EL (cell line): ENCODE data around the gene AMER2.
"Not testable (repeated sequence)": the region's sequence is repeated elsewhere in the genome, so short reads cannot be mapped to it uniquely, and the experiment has no call there.

ENCODE experiments used
- DNase-seq: peaks from one replicate; pipeline ENCODE4 v3.0.0-alpha.2; 2016

Gene AMER2

GRCh38 chr13:25180775-25181537 lies 8.9 kb upstream of the AMER2 start:
- no peak for DNase-seq

DNA sequence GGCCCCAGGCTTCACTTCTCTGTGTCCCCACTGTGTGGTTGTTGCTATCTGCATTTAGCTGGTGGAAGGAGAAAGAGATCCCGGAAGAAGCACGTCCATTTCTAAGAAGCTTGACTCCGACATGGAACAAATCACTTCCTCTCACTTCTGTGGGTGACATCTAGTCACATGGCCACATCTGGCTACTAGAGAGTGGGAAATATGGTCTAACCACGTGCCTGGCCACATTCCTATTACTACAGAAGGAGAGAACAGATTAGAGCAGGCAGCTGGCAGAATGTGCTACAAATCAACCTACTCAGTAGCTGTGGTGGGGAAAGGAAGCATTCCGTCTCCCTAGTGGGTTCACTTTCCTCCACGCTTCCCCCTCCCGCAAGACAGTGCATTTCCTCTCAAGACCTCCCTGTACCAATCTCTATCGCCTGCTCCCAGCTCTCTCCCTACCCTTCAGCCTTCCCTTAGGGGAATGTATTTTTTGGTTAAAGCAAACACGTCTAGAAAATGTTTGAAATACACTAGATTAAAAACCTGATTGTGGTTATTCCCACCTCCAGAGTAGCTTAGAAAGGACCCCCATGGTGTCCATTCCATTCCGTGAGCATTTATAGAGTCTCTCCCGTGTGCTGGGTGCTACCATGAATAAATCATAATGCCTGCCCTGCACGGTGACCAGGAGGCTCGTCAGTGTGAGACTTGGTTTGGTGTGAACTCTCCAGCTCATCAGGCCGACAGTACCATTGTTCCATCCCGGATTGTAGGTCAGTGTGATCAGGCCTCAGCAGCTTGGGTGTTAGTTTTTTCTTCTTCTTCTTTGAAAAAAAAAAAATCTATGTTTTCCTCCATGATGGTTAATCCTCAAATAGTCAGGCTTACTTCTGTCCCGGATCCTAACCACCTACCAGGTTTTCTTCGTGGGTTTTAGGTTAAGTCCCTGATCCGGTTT lies 8.0 kb upstream of the AMER2 start:
- no peak for DNase-seq

- DNase-seq: no peak
Measured at GRCh38 chr13:25179011-25179410, 6.9 kb upstream of the AMER2 start.

DNA sequence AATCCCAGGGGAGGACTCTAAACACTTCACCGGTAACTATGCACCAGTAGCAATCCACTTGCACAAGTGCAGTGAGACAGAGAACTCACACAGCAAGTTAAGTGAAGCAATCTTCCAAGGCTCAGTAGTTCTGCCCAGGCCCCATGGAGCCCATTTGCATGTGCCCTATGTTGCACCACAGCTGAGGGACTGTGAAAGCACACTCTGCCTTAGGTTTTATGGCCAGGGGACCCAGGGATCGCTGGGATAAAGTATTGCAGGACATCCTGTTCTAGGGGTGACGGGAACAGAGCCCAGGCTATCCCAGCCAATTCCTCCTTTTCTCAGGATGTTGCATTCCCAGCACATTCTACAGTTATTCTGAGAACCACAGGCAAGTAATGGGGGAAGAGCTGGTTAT lies 6.0 kb upstream of the AMER2 start:
- no peak for DNase-seq

DNA sequence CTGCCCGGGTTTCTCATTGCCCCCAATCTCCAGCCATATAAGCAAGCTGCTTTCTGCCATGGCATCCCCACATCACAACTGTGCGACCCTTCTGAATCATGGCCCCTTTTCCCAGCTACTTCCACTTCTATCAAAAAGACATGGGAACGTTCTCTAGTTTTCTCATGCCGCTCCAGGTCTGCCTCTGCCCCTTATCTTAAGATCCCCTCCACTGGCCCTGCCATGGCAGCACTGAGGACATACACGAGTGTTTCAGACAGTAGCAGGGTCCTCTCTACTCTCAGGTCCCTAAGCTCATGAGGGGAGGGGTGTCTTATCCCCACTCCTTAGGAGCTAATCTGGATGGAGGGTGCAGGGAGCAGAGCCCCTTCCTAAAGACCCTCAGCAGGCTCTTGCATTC lies 5.5 kb upstream of the AMER2 start:
- no peak for DNase-seq

DNA sequence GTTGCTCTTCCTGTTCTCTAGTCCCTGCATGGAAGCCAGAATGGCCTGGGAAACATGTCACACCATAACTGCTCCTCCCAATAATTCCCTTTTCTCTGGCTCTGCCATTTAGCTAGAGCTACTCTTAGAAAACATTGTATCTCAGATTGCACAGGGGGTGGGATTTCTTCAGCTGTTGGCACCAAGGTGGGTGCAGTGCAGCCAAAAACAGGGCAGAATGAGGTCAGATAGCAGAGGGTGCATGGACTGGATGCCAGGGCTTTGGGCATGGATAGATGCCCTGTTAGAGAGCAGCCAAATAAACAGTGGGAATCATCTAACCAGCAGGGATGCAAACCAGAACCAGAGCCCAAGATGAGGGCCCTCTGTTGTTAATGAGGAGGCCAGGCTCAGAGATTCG lies 4.9 kb upstream of the AMER2 start:
- no peak for DNase-seq

GRCh38 chr13:25175431-25175830 lies 3.3 kb upstream of the AMER2 start:
- DNase-seq: no peak

DNA sequence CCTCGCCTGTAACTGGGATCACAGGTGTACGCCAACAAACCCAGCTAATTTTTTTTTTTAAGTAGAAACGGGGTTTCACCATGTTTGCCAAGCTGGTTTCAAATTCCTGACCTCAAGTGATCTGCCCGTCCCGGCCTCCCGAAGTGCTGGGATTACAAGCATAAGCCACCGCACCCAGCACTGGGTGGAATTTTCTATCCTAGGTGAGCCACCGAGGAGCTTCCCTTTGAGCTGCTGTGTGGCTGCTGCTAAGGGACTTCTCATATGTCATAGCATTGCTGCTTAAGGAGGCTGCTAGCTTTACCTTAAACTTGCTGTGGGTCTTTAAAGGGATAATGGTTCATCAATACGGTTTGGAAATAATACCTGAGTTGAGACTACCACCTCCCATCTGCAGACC lies 2.9 kb upstream of the AMER2 start:
- no peak for DNase-seq

GRCh38 chr13:25174304-25174703 lies 2.2 kb upstream of the AMER2 start:
- no peak for DNase-seq

DNA sequence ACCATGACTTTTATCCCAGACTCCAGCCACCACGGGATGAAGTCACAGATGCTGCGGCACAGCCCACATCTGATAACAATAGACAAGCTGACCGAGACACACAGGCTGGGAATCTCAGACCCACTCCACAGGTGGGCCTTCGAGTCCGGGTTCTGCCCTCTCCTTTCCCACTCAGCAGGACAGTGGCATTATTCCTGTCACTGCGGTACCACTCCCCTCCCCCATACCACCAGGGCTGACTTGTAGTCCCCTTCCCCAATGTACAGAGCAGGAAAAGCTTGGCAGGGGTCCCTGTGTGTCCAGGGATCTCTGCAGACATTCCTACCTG lies 179 bp upstream of the AMER2 start:
- DNase-seq: no peak

- no peak for DNase-seq
Measured at GRCh38 chr13:25171170-25171516, 945 bp downstream of the AMER2 start.

- no peak for DNase-seq
Measured at GRCh38 chr13:25170554-25171111, 1.5 kb downstream of the AMER2 start.

DNA sequence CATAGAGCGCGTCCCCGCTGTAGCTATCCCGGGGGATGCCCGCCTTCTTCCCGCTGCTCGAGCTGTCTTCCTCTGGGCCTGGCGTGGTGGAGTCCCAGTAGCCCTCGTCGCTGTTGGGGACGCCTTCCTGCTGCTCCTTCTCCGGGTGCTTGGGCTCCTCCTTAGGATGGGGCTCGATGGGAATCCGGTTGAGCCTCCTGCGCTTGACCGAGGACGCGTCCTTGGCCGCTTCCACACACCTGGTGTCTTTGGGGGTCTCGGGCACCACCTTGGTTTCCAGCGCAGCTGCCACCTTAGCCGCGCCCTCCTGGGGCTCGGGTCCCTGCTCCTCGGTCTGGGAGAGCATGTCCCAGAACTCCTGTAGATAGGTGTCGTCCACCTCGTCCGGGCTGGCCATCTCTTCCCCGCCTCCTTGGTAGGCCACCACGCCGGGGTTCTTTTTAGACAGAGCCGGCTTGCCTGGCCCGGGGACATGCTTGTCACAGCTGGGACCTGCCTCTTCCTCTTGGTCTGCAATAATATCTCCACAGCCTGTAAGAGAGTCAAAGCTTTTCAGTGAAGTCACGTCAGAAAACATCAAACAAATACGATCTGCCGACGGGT lies 2.0 kb downstream of the AMER2 start:
- DNase-seq: no peak

- no peak for DNase-seq
Measured at GRCh38 chr13:25169356-25169755, 2.7 kb downstream of the AMER2 start.

- no peak for DNase-seq
Measured at GRCh38 chr13:25168790-25169189, 3.3 kb downstream of the AMER2 start.

- DNase-seq: no peak
Measured at GRCh38 chr13:25167382-25168174, 4.5 kb downstream of the AMER2 start.

GRCh38 chr13:25166306-25166705 lies 5.8 kb downstream of the AMER2 start:
- no peak for DNase-seq

- DNase-seq: no peak
Measured at GRCh38 chr13:25165663-25166062, 6.4 kb downstream of the AMER2 start.

DNA sequence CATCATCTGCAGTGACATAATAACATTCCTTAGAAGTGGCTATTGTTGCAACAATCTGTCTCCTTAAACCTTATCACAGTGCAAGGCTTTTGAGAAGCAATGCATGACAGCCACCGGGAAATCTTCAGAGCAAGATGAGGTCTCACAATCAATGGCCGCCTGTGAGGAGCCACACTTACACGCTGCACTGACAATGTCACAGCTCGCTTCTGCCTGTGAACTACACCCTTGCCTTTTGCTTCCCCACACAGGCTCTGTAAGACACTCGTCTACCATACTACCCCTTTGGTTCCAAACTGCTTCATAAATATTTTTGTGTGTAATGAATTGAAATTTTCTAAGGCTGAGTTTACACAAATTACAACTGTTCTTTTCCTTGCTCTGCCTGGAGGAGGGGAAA lies 6.9 kb downstream of the AMER2 start:
- DNase-seq: not testable (repeated sequence)

DNA sequence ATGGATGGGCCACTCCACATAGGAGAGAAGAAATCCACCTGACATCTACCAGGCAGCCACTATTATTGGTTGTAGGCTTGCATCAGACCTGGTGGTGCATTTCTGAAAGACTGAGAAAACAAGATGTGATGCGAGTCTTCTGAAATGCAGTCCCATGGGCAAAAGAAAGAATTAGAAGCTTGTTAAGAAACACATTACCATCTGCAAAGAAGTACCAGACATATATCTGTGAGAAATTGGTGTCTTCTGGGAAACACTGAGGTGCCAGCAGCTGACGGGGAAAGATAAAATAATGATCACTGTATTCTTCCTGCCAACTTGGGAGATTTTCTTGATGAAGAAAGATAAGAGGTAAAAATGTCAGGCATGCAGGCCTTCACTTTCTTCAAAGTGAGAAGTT lies 14.4 kb downstream of the AMER2 start:
- DNase-seq: no peak

DNA sequence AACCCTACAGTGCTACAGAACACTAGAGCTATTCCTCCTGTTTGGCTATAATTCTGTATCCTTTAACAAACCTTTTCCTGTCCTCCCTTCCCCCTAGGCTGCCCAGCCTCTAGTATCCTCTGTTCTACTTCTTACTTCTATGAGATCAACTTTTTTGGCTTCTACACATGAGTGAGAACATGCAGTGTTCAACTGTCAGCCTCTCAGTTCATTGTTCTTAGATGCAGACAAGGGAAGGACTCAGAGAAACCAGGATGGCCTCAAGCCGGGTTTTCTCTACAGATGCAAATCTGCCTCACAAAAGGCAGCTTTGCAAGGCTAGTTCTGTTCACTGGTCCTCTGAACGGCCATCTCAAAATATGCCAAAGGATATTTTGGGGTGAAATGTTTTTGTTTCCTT lies 18.4 kb downstream of the AMER2 start:
- DNase-seq: no peak

- DNase-seq: no peak
Measured at GRCh38 chr13:25151626-25152195, 20.4 kb downstream of the AMER2 start.

- DNase-seq: no peak
Measured at GRCh38 chr13:25149711-25150110, 22.4 kb downstream of the AMER2 start.
